Right lobe of liver (tissue), 4 donors: ENCODE results near the gene ALPK1.

Experiments
- POLR2A ChIP-seq: fragments of 450-650 bp; IDR thresholded peaks from one replicate; pipeline ENCODE4 v1.6.1; 2017; ENCODE audit warnings: antibody characterized with exemption, mild to moderate bottlenecking
- TF ChIP-seq, protein P1 (sequence below), 4 donors: fragments of 200-600 bp in 3 of 4; fragments of 450-650 bp in 1 of 4; IDR thresholded peaks; one replicate each; pipeline versions ENCODE4 v1.5.1 to v1.8.0; 2016 to 2022; ENCODE audit warnings: antibody characterized with exemption in 4 of 4, mild to moderate bottlenecking in 2 of 4
- donor health status: DM: no; HTN: no; CAD: no.
- donor health status: DM: no; HTN: no; CAD: no.
- donor health status: DM: no; HTN: yes; CAD: no.

DNA sequence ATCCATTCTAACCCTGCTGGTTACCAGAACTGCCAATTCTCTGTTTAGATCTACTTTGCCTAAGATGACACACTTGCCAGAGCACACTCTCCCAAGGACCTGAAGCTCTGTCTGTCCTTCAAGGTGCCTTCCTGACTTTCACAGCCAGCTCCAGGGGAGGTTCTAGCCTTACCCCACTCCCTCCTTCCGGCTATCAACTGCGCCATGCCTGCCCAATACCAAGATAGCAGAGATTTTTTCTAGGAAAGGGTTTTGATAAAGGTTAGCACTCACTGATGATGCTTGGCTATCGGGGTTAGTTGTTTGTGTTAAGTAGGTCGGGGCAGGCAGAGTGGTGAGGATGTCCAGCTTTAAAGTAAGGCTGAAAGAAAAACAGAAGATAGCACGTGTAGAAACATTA is 14.3 kb downstream of the ALPK1 start:
- no peak for TF ChIP-seq POLR2A
- TF ChIP-seq, protein P1, sequence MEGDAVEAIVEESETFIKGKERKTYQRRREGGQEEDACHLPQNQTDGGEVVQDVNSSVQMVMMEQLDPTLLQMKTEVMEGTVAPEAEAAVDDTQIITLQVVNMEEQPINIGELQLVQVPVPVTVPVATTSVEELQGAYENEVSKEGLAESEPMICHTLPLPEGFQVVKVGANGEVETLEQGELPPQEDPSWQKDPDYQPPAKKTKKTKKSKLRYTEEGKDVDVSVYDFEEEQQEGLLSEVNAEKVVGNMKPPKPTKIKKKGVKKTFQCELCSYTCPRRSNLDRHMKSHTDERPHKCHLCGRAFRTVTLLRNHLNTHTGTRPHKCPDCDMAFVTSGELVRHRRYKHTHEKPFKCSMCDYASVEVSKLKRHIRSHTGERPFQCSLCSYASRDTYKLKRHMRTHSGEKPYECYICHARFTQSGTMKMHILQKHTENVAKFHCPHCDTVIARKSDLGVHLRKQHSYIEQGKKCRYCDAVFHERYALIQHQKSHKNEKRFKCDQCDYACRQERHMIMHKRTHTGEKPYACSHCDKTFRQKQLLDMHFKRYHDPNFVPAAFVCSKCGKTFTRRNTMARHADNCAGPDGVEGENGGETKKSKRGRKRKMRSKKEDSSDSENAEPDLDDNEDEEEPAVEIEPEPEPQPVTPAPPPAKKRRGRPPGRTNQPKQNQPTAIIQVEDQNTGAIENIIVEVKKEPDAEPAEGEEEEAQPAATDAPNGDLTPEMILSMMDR (IDR thresholded peaks at IDR 0.05), result no peak
